SK-N-SH (cell line): Measurements from ENCODE around the gene LRIT2. TPM values are rescaled to one million over a fixed set of nuclear protein-coding genes. Genes with fewer than 3 reads are reported as not detected.

Source experiments
- CTCF ChIA-PET: fragments of 300-600, 350-600 bp; formaldehyde crosslinking; extraction: SDS; loops from one replicate; lab custom pipeline; 2021; lab: Yijun Ruan, JAX
- POLR2A ChIA-PET: fragments of 350-600 bp; sonication (Branson Sonifier 250); formaldehyde crosslinking; extraction: SDS; loops from one replicate; lab custom pipeline; 2020; ENCODE audit warnings: antibody characterized with exemption, inconsistent platforms; lab: Yijun Ruan, JAX
- DNase-seq: peaks from one replicate; pipeline ENCODE4 v3.0.0; 2012
- H2AFZ ChIP-seq: fragments of 200-600 bp; sonication (generic); 2 replicates; pipeline ENCODE4 v1.8.1; 2016; ENCODE audit warnings: antibody characterized with exemption, mild to moderate bottlenecking, low read depth
- H3F3A ChIP-seq: fragments of 200-600 bp; sonication (generic); replicated peaks from 2 replicates; pipeline ENCODE3; 2016; ENCODE audit warnings: antibody characterized with exemption, mild to moderate bottlenecking; ENCODE audit not compliant: insufficient read depth
- H3K27ac ChIP-seq, 2 experiments: fragments of 200-500 bp in 1 of 2; fragments of 200-600 bp in 1 of 2; sonication (Bioruptor generic) in 1 of 2; sonication (generic), shearing (Covaris generic) in 1 of 2; 2 replicates each; pipeline versions ENCODE4 v1.5.1 to v1.6.1; 2014 to 2016; ENCODE audit warnings: low read depth in 2 of 2, inconsistent platforms in 1 of 2, low read length in 1 of 2, mild to moderate bottlenecking in 1 of 2, mixed read lengths in 1 of 2
- H3K27me3 ChIP-seq: fragments of 200-600 bp; sonication (generic), shearing (Covaris generic); 2 replicates; pipeline ENCODE4 v1.6.1; 2016; ENCODE audit warnings: mixed run types; ENCODE audit not compliant: insufficient read depth
- H3K36me3 ChIP-seq, 2 experiments: fragments of 200-500 bp in 1 of 2; fragments of 200-600 bp in 1 of 2; sonication (Bioruptor generic) in 1 of 2; sonication (generic) in 1 of 2; replicated peaks in 1 of 2; 2 replicates each; pipeline versions ENCODE3 to v1.5.1; 2014 to 2016; ENCODE audit warnings: low read length in 1 of 2, mild to moderate bottlenecking in 1 of 2; ENCODE audit not compliant: insufficient read depth in 2 of 2, control insufficient read depth in 1 of 2
- H3K4me1 ChIP-seq, 2 experiments: fragments of 200-500 bp in 1 of 2; fragments of 200-600 bp in 1 of 2; sonication (Bioruptor generic) in 1 of 2; sonication (generic), shearing (Covaris generic) in 1 of 2; 2 replicates each; pipeline versions ENCODE4 v1.5.1 to v1.6.1; 2014 to 2016; ENCODE audit warnings: low read depth in 1 of 2, low read length in 1 of 2, mixed run types in 1 of 2; ENCODE audit not compliant: insufficient read depth in 2 of 2, control insufficient read depth in 1 of 2
- H3K4me2 ChIP-seq: fragments of 200-600 bp; sonication (generic), shearing (Covaris generic); 2 replicates; pipeline ENCODE4 v1.6.1; 2017; ENCODE audit warnings: mixed run types
- H3K4me3 ChIP-seq, 2 experiments: fragments of 200-500 bp in 1 of 2; fragments of 200-600 bp in 1 of 2; sonication (Bioruptor generic) in 1 of 2; sonication (generic), shearing (Covaris generic) in 1 of 2; 2 replicates each; pipeline versions ENCODE4 v1.5.1 to v1.8.1; 2014 to 2016; ENCODE audit warnings: low read depth in 2 of 2, inconsistent platforms in 1 of 2, low read length in 1 of 2, mild to moderate bottlenecking in 1 of 2, mixed read lengths in 1 of 2, moderate library complexity in 1 of 2
- H3K79me2 ChIP-seq: fragments of 200-600 bp; sonication (generic); 2 replicates; pipeline ENCODE4 v1.8.1; 2017; ENCODE audit warnings: mild to moderate bottlenecking; ENCODE audit not compliant: insufficient read depth
- H3K9ac ChIP-seq: fragments of 200-600 bp; sonication (generic); 2 replicates; pipeline ENCODE4 v1.6.1; 2017; ENCODE audit warnings: mixed run types
- H3K9me2 ChIP-seq: fragments of 200-600 bp; sonication (generic); 2 replicates; pipeline ENCODE4 v1.6.1; 2017; ENCODE audit warnings: mixed run types
- H3K9me3 ChIP-seq: fragments of 200-600 bp; sonication (generic); 2 replicates; pipeline ENCODE4 v1.6.1; 2017; ENCODE audit warnings: mixed run types, mild to moderate bottlenecking, moderate library complexity
- H4K20me1 ChIP-seq: fragments of 200-600 bp; sonication (generic); 2 replicates; pipeline ENCODE4 v1.6.1; 2017; ENCODE audit warnings: mild to moderate bottlenecking, mixed run types; ENCODE audit not compliant: insufficient read depth
- EP300 ChIP-seq, 2 experiments: IDR thresholded peaks; 2 replicates each; pipeline versions ENCODE4 v1.4.0 to v1.6.1; 2012; ENCODE audit warnings: borderline replicate concordance in 1 of 2, low read depth in 1 of 2, low read length in 1 of 2
- FOSL2 ChIP-seq: IDR thresholded peaks from 2 replicates; pipeline ENCODE4 v1.4.0; 2012; ENCODE audit warnings: low read depth, mild to moderate bottlenecking, moderate library complexity, borderline replicate concordance
- FOXM1 ChIP-seq: IDR thresholded peaks from 2 replicates; pipeline ENCODE4 v1.4.0; 2012; ENCODE audit warnings: low read depth, mild to moderate bottlenecking
- GATA2 ChIP-seq: sonication (generic); formaldehyde crosslinking; IDR thresholded peaks from 2 replicates; pipeline ENCODE4 v1.5.0; 2020; ENCODE audit warnings: mild to moderate bottlenecking, missing genetic modification reagents
- MEF2A ChIP-seq: IDR thresholded peaks from 2 replicates; pipeline ENCODE4 v1.4.0; 2012; ENCODE audit warnings: low read depth, borderline replicate concordance
- RAD21 ChIP-seq: IDR thresholded peaks from 2 replicates; pipeline ENCODE4 v1.6.1; 2012; ENCODE audit warnings: mild to moderate bottlenecking, low read length
- RFX5 ChIP-seq: IDR thresholded peaks from 2 replicates; pipeline ENCODE4 v1.6.1; 2012; ENCODE audit warnings: mild to moderate bottlenecking, improper control_type of control experiment, low read length
- RXRA ChIP-seq: IDR thresholded peaks from 2 replicates; pipeline ENCODE4 v1.4.0; 2012; ENCODE audit warnings: low read depth, mild to moderate bottlenecking, borderline replicate concordance
- SIN3A ChIP-seq: IDR thresholded peaks from 2 replicates; pipeline ENCODE4 v1.6.1; 2012; ENCODE audit warnings: low read depth, mild to moderate bottlenecking, low read length, moderate library complexity, borderline replicate concordance
- TEAD4 ChIP-seq: IDR thresholded peaks from 2 replicates; pipeline ENCODE4 v1.4.0; 2012; ENCODE audit warnings: mild to moderate bottlenecking, borderline replicate concordance; ENCODE audit not compliant: insufficient read depth
- YY1 ChIP-seq: IDR thresholded peaks from 2 replicates; pipeline ENCODE4 v1.4.0; 2012; ENCODE audit warnings: low read depth, mild to moderate bottlenecking
- WGBS: methylation state at CpG from one replicate; pipeline ENCODE4 v1.1.6; 2017; ENCODE audit warnings: low lambda C conversion rate; 5-methylcytosine and 5-hydroxymethylcytosine counted together
- polyA plus RNA-seq, 3 experiments: library from polyadenylated mRNA; depleted of rRNA; stranded (reverse); fragments of >200 nt; gene quantifications; 2 replicates each; pipeline ENCODE4 v1.2.3, GENCODE V29; 2012
- TF ChIP-seq, protein P1 (sequence below): fragments of 200-600 bp; sonication (generic); IDR thresholded peaks from 2 replicates; pipeline ENCODE4 v1.6.1; 2017; ENCODE audit warnings: antibody characterized with exemption, mild to moderate bottlenecking, moderate library complexity
- TF ChIP-seq, protein P2 (sequence below): fragments of 150-350 bp; IDR thresholded peaks from 2 replicates; pipeline ENCODE4 v1.6.1; 2016; ENCODE audit warnings: mild to moderate bottlenecking, low read depth, low read length
- TF ChIP-seq, protein P3 (sequence below): IDR thresholded peaks from 2 replicates; pipeline ENCODE4 v1.6.1; 2012; ENCODE audit warnings: mild to moderate bottlenecking, low read depth, low read length, moderate library complexity

LRIT2 gene
- polyA plus RNA-seq, 1 of the 3 experiments (the other 2 are of a cell fraction): not detected

DNA sequence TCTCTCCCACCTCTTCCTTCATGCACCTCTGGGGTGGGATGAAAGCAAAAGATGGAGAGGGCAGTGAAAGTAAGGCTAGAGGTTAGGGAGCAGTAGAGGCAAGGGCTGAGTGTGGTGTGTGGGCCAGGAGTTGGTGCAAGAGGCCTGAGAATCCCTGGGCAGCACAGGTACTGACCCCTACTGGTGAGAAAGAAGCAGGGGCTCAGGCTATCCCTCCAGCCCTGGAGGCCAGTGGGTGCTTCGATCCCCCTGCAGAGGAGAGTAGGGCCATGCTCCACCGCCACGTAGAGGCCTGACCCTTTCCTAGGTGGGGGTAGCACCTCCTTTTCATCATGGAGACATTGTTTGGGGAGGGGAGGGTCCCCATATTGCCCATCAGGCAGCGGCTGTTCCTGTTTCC, 21.2 kb downstream of the LRIT2 start:
- no peaks in the 10 kb centered on the region for H3K9me3 ChIP-seq
- WGBS: no CpG with 5 or more reads among the region's 4 CpGs
- ChIA-PET POLR2A (no interaction called here), CTCF (interaction anchor here (1.5 to 5.6 kb wide), 3 partner anchors 10 to 63 kb away, joined by 5 to 72 read pairs (median 34); partner anchors contain the start of gene CDHR1)
- H3K4me1 ChIP-seq: no peaks in the 10 kb centered on the region
- H3K4me3 ChIP-seq: no peak overlapping the region
- peak; percentile 49 for DNase-seq
- no peak overlapping the region for H3K9ac ChIP-seq
- no peak overlapping the region for H2AFZ ChIP-seq
- no peak overlapping the region for H3K4me2 ChIP-seq
- H3K27ac ChIP-seq: no peak overlapping the region
- H3K79me2 ChIP-seq: no peaks in the 10 kb centered on the region
- no peaks in the 10 kb centered on the region for H3F3A ChIP-seq
- no peaks in the 10 kb centered on the region for H3K27me3 ChIP-seq
- no peaks in the 10 kb centered on the region for H4K20me1 ChIP-seq
- TF ChIP-seq EP300 (IDR thresholded peaks at IDR 0.05; ENCODE audit: borderline replicate concordance in 1 of 2, low read depth in 1 of 2, low read length in 1 of 2) (no peak), RAD21 (peak; percentile 14; the same call in 1 of the 2 replicates)
- TF ChIP-seq, protein P1, sequence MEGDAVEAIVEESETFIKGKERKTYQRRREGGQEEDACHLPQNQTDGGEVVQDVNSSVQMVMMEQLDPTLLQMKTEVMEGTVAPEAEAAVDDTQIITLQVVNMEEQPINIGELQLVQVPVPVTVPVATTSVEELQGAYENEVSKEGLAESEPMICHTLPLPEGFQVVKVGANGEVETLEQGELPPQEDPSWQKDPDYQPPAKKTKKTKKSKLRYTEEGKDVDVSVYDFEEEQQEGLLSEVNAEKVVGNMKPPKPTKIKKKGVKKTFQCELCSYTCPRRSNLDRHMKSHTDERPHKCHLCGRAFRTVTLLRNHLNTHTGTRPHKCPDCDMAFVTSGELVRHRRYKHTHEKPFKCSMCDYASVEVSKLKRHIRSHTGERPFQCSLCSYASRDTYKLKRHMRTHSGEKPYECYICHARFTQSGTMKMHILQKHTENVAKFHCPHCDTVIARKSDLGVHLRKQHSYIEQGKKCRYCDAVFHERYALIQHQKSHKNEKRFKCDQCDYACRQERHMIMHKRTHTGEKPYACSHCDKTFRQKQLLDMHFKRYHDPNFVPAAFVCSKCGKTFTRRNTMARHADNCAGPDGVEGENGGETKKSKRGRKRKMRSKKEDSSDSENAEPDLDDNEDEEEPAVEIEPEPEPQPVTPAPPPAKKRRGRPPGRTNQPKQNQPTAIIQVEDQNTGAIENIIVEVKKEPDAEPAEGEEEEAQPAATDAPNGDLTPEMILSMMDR: peak; percentile 36
- no peaks in the 10 kb centered on the region for H3K36me3 ChIP-seq
- H3K9me2 ChIP-seq: no peaks in the 10 kb centered on the region

DNA sequence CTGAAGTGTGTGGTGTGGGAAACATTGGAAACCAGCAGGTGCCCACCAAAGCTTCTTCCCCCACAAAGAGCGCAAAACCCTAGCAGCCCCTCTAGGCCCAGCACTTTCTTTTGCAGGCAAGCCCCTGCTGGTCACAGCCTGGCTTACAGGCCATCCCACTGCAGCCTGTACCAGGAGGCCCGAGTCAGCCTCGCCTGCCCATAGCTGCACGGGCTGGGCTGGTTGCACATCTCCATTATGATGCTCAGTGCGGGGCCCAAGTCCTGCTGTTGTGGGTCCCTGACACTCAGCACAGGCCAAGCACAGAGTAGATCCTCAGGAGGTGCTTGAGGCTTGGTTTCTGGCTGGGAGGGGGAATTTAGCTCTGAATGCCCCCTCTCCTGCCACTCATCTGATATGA, 23.0 kb downstream of the LRIT2 start:
- CTCF ChIA-PET: interaction anchor here (2.0 kb wide), 1 partner anchor 54 kb away, joined by 9 read pairs; no protein-coding TSS in a partner anchor
- H3K36me3 ChIP-seq: no peaks in the 10 kb centered on the region
- no peak for TF ChIP-seq GATA2 (CRISPR knock-in tag)
- no peak for TF ChIP-seq MEF2A
- TF ChIP-seq, protein P2, sequence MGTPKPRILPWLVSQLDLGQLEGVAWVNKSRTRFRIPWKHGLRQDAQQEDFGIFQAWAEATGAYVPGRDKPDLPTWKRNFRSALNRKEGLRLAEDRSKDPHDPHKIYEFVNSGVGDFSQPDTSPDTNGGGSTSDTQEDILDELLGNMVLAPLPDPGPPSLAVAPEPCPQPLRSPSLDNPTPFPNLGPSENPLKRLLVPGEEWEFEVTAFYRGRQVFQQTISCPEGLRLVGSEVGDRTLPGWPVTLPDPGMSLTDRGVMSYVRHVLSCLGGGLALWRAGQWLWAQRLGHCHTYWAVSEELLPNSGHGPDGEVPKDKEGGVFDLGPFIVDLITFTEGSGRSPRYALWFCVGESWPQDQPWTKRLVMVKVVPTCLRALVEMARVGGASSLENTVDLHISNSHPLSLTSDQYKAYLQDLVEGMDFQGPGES: no peak
- no peak for TF ChIP-seq RFX5
- TF ChIP-seq RXRA: no peak
- TF ChIP-seq, all 33 proteins: peak for 0

DNA sequence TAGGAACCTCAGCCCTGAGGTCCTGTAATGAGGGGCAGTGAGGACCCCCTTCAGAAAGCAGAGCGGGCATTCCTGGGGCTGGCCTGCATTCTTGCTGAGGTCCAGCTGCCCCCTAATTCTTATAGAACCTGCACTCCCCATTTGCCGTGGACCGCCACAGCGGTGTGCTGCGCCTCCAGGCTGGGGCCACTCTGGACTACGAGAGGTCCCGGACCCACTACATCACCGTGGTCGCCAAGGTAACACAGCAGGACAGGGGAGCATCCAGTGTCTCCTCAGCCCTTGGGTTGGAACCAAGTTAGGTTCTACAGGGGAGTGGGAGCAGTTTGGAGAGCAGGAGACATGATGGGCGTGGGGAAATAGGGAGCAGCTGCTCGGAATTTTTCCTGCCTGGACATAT, 23.7 kb downstream of the LRIT2 start:
- no peaks in the 10 kb centered on the region for H3K27me3 ChIP-seq
- CTCF ChIA-PET: interaction anchor here (1.0 to 2.0 kb wide), 2 partner anchors 52 to 53 kb away, joined by 3 to 9 read pairs; no protein-coding TSS in a partner anchor
- no peak overlapping the region for H3K9ac ChIP-seq
- POLR2A ChIA-PET: no interaction called here
- H3K4me1 ChIP-seq: no peaks in the 10 kb centered on the region
- no peaks in the 10 kb centered on the region for H3K36me3 ChIP-seq
- no peaks in the 10 kb centered on the region for H3K9me2 ChIP-seq
- H3K4me2 ChIP-seq: no peak overlapping the region
- no peak for DNase-seq
- H3K9me3 ChIP-seq: no peaks in the 10 kb centered on the region
- no peak overlapping the region for H2AFZ ChIP-seq
- no peak overlapping the region for H3K27ac ChIP-seq
- H3K79me2 ChIP-seq: no peaks in the 10 kb centered on the region
- no peaks in the 10 kb centered on the region for H3F3A ChIP-seq
- no peaks in the 10 kb centered on the region for H4K20me1 ChIP-seq
- 63% methylated on average over 11 of the region's 11 CpGs for WGBS
- no peak overlapping the region for H3K4me3 ChIP-seq
- no peak for TF ChIP-seq YY1
- no peak for TF ChIP-seq FOXM1
- TF ChIP-seq, protein P3, sequence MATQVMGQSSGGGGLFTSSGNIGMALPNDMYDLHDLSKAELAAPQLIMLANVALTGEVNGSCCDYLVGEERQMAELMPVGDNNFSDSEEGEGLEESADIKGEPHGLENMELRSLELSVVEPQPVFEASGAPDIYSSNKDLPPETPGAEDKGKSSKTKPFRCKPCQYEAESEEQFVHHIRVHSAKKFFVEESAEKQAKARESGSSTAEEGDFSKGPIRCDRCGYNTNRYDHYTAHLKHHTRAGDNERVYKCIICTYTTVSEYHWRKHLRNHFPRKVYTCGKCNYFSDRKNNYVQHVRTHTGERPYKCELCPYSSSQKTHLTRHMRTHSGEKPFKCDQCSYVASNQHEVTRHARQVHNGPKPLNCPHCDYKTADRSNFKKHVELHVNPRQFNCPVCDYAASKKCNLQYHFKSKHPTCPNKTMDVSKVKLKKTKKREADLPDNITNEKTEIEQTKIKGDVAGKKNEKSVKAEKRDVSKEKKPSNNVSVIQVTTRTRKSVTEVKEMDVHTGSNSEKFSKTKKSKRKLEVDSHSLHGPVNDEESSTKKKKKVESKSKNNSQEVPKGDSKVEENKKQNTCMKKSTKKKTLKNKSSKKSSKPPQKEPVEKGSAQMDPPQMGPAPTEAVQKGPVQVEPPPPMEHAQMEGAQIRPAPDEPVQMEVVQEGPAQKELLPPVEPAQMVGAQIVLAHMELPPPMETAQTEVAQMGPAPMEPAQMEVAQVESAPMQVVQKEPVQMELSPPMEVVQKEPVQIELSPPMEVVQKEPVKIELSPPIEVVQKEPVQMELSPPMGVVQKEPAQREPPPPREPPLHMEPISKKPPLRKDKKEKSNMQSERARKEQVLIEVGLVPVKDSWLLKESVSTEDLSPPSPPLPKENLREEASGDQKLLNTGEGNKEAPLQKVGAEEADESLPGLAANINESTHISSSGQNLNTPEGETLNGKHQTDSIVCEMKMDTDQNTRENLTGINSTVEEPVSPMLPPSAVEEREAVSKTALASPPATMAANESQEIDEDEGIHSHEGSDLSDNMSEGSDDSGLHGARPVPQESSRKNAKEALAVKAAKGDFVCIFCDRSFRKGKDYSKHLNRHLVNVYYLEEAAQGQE: no peak
- no peak for TF ChIP-seq SIN3A
- TF ChIP-seq FOSL2: no peak
- no peak for TF ChIP-seq TEAD4

More for the DNA sequence above, 23.0 kb downstream of the LRIT2 start:
- Histone ChIP-seq H3K9me2 (no peaks in the 10 kb centered on the region), H3K27me3 (no peaks in the 10 kb centered on the region), H3F3A (no peaks in the 10 kb centered on the region), H3K27ac (no peak overlapping the region), H3K4me2 (no peak overlapping the region), H3K79me2 (no peaks in the 10 kb centered on the region), H3K9me3 (no peaks in the 10 kb centered on the region), H3K4me1 (no peaks in the 10 kb centered on the region), H3K4me3 (no peak overlapping the region), H3K9ac (no peak overlapping the region), H4K20me1 (no peaks in the 10 kb centered on the region), H2AFZ (no peak overlapping the region)
- POLR2A ChIA-PET: no interaction called here
- WGBS: 60% methylated on average over 4 of the region's 5 CpGs
- DNase-seq: no peak
